Activated naive CD4-positive, alpha-beta T cell treated with anti-CD3 and anti-CD28 coated beads, Interleukin-2, amount 50 U/mL, for 16 hours (primary cell): ENCODE data around the gene ALDH1L1.
A peak's percentile ranks its signal among the peaks of the same experiment; 100 is the strongest.

Experiments
- DNase-seq: peaks from one replicate; pipeline ENCODE4 v3.0.0-alpha.2; 2020

The ALDH1L1 gene

DNA sequence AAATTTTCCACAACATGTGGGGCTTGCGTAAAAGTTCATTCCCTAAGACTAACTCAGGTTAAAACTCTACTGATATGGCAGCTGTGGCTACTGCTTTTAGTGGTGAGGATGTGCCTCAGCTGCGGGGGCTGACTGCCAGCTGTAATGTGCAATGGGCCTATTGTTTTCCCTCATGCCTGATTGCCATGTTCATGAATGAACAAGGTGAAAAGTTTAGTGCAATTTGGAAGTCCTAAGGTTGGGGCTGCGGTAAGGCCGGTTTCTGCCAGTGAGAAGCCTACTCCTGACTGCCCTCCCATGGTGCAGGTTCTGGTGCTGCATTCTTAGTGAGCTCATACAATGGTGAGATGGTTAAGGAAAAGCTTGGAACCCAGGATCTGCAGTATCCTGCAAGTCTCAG lies 10.9 kb upstream of the ALDH1L1 start:
- DNase-seq: no peak

- no peak for DNase-seq
Measured at GRCh38 chr3:126187920-126188319, 7.5 kb upstream of the ALDH1L1 start.

DNA sequence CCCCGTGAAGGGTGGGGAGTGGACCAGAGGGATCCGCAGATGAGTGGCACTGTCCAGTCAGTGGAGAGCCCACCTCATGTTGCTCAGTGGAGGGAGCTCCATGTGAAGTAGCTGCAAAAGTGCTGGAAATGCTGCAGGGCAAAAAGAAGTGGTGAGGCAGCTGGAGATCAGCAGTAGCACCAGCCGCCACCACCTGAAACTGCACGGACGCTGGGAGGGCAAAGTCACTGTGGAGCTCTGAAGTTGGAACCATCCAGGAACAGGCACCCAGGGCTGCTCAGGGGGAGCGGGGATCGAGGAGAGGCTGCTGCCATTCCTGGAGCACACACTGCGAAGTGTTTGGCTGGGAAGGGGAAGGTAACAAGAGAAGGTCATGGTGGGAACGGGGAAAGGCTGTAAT lies 6.4 kb upstream of the ALDH1L1 start:
- no peak for DNase-seq

- no peak for DNase-seq
Measured at GRCh38 chr3:126186271-126186670, 5.9 kb upstream of the ALDH1L1 start.

GRCh38 chr3:126184465-126185000 lies 4.1 kb upstream of the ALDH1L1 start:
- no peak for DNase-seq

DNA sequence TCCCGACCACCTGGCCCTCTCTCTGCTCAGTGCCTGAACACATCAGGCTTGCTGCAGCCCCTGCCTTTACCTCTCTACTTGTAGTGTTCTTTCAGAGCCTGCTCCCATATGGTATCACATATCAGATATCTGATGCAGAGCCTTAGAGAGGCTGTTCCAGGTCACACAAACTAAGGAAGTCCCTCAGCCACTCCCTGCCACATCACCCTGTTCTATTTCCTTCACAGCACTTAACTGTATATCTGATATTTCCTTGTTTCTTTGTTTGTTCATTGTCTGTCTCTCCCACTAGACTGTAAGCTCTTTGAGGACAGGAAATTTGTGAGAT lies 976 bp upstream of the ALDH1L1 start:
- DNase-seq: no peak

GRCh38 chr3:126179825-126180476 lies 435 bp downstream of the ALDH1L1 start:
- DNase-seq: no peak

DNA sequence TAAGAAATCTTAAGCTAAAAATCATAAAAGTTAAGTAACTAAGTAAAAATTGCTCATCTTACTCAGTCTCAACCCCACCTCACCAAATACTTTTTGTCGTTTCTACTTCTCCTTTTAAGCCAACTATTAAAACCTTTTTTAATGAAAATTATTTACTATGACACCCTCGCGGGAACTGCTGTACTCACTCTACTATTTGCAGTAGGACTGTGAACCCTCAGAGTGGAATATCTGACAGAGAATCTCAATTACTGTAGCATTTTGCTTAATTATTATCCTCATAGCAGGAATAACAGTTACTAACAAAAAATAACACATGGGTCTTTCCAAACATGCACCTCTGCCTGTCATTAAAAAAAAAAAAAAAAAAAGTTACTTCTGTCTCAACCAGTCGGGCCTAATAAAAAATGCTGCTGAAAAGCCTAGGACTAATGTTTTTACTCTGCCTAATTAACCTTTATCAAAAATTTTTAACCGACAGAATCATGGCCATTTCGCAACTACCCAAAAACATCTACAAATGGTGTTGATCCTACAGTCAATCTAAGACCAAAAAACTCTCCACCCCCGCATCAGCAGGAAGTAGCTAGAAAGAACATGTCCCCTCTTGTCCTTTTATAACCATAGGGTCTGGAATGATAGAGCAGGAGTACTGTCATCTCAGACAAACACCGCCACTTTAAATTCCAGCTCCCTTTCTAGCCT lies 10.2 kb downstream of the ALDH1L1 start:
- DNase-seq: no peak

DNA sequence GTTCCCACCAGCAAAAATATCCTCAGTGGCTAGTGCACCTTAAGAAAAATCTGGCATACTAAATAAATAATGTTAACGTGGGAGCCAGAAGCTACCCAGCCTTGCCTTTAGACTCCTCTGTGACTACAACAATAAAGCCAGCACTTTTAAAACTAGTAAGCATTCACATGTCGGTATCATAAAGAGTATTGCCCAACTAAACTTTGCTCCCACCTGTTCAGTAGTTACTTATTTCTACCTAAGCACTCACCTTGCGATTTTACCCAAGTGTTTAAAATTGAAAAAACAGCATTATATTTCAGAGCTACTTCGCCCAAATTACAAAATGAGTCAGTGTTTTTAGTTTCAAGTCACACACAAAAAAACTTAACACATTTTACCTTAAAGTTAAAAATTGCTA lies 12.8 kb downstream of the ALDH1L1 start:
- DNase-seq: no peak

DNA sequence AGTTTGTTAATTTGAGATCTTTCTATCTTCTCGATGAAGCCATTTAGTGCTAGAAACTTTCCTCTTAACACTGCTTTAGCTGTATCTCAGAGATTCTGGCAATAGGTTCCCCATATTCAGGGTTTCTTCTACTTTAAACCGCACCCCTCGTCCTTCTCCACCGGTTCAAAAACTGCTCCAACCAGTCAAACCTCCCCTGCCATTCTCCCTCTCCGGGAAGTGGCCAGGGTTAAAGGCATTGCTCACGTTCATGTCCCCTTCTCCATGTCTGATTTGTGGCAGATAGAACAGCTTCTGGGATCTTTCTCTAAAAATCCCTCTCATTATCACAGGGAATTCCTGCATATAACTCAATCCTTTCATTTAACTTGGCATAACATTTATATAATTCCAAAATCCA lies 14.4 kb downstream of the ALDH1L1 start:
- DNase-seq: no peak

GRCh38 chr3:126161309-126161708 lies 19.1 kb downstream of the ALDH1L1 start:
- DNase-seq: no peak

DNA sequence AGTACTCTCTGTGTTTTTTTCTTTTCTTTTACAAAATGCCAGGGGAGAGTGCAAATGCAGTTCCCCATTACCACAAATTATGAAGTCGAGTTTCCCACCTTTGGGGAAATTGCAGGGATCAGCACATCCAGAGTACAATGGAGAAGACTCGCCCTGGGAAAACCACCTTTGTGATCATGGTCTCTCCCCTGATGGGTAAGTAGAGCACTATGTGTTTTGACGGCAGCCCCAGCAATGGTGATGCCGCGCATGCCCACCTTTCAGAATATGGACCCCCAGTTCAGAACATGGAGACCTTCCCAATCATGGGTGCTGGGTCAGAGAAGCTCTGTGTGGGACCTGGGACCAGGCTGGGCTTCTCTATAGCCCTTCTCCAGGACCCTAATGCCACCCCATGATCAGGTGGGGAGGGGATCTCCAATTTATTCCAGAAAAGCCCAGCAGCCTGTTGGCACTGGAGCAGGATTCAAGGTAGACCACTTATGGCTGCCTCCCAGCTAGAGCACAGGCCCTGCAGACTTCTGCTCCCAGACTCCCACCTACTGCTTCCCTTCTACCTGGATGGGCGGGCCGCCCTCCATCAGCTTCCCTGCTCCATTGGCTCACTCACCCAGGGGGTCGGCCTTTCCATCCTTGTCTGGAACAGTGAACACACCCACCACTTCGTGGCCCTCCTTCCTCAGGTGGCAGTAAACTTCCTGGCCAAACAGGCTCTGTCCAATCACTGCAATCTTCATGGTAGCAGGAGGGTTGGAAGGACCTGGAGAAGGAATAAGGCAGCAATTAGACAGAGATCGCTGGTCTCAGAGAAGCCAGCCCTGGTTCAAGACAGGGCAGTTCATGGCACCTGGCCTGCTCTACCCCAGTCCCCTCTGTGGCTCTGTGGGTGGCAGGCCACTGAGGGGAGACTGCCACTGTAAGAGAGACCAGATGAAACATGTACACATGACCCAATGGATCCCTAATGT lies 19.9 kb downstream of the ALDH1L1 start:
- no peak for DNase-seq

GRCh38 chr3:126159476-126159875 lies 20.9 kb downstream of the ALDH1L1 start:
- no peak for DNase-seq

- no peak for DNase-seq
Measured at GRCh38 chr3:126158912-126159454, 21.4 kb downstream of the ALDH1L1 start.

GRCh38 chr3:126158016-126158911 lies 22.1 kb downstream of the ALDH1L1 start:
- DNase-seq: no peak

DNA sequence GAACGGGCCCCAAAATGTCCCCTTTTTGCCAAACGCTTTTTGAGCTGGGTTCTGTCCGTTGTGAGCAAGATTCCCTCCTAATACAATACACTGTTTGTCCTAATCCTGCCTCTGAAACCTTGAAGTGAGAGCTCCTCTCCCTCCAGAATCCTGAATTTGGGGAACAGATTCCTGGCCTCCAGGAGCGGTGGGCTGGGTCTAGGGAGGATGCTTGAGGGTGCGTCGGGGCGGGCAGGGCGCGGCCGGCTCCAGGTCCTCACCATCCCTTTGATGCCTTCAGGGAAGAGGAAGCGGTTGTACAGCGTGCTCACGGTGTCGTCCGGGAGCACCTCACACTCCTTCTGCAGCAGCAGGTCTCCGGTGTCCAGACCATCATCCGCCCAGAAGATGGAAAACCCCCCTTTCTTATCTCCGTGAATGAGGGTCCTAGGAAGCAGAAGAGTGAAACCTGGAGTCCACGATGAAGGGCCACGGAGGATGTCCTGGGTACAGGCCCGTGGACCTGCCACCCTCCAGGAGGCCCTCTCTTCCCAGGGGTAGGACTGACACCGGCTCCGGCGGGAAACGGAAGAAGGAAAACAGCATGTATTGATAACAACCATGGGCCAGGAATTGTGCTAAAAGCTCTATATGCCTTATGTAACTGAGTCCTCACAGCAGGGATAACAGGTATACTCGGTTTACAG lies 23.2 kb downstream of the ALDH1L1 start:
- no peak for DNase-seq

GRCh38 chr3:126156468-126156867 lies 23.9 kb downstream of the ALDH1L1 start:
- peak; percentile 3 for DNase-seq

DNA sequence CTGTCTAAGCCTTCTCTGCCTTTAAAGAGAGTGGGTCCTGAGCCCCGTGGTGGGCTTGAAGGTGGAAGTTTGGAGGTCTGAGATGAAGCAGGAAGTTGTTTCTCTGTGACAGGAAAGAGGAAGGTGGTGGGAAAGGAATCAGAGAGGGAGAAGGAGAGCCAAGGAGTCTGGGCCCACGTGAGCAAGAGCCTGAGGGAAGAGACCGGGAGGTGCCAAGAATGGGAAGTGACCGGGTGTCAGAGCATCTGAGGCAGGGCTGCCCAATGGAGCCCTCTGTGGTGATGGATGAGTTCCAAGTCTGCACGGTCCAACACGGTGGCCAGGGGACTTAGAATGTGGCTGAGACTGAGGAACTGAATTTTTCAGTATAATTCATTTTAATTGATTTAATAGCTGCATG lies 24.6 kb downstream of the ALDH1L1 start:
- DNase-seq: no peak

- peak; percentile 3 for DNase-seq
Measured at GRCh38 chr3:126155280-126155640, 25.1 kb downstream of the ALDH1L1 start.

DNA sequence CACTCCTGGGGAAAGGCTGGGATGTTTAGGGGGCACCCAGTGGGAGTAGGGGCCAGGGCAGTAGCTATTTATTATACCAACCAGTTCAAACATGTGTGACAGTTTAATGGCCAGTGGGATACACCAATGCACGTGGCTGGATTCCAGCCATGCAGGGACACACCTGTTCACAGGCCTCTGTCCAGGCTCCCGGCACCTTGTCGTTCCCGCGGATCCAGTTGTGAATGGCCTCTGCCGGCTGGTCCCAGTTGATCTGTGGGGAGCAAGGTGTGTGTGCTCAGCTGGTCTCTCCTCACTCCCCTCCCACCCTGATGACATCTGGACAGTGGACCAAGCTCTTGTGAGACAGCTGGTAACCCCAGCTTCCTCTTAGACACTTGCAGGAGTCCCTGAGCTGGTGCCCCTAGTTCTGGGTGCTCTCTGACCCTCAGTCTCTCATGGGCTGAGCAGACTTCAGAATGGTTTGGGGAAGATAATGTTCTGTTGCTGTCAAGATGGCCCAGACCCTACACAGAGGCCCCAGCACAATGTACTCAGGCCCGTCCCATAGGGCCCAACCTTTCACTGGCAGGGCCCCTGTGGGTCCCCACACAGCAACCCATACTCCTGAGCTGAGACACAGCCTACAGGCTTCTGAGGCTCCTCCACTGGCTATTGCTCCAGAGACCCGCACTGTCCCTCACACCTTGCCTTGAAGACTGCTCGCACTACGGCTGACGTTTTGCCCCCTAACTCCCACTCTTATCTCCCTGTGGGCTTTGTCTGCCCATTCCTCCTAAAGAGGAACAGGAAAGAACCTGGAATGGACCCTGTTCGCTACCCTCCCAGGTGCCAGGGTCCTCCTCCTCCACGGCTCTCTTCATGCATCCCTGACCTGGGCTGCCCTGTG lies 25.8 kb downstream of the ALDH1L1 start:
- DNase-seq: no peak
